ENCODE measurements around the gene LRWD1. TPM values are rescaled to one million over a fixed set of nuclear protein-coding genes. Genes with fewer than 3 reads are reported as not detected.
"Not testable (repeated sequence)": the region's sequence is repeated elsewhere in the genome, so short reads cannot be mapped to it uniquely, and the experiment has no call there.

LRWD1 gene
- total RNA-seq, 1 donor from 2014 or later = 27.1 TPM

DNA sequence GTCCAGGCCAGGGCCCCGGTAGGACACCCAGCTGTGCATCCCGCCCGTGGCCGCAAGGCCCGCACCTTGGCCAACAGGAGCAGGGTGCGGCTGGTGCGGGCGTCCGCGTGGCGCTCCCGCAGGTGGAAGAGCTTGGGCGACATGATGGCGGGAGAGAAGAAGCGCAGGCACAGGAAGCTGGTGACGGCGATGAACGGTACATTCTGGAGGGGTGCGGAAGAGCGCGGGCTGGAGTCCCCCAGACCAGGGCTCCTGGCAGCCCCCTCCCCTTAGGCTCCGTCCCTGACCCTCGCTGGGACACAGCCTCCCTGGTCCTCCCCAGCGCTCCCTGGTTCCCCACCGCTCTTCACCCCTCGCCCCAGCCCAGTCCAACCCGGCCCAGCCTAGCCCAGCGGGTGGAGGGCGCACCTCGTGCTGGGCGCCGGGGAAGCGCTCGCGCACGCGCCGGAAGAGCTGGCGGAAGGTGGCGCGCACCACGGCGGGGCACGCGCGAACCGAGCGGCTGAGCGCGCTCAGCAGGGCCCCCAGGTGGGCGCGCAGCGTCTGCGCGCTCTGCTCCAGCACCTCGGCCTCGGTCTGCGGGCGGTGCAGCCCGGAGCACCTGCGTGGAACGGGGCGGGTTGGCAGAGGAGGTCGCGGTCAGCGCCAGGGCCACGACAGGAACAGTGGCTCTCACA lies 29.8 kb downstream of the LRWD1 start:
- not testable (repeated sequence) for DNase-seq (ENCODE audit: low read depth, low spot score)

DNA sequence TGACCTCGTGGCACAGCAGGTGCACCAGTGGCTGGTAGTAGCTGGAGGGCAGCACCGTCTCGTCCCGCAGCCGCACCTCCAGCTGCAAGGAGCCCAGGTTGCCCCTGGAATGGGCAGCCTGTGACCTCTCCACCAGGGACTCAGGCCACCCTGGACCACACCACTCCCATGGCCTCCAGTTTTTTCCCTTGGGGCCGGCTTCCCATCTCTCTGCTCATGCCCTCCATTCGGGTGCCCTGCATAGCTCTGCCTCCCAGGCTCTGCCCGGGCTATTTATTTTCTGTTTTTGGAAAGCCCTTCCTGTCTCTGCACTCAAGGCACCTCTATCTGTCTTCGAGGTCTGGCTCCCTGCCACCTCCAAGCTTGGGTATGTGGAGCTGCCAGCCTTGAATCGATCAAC lies 32.1 kb downstream of the LRWD1 start:
- DNase-seq (ENCODE audit: low read depth, low spot score) = not testable (repeated sequence)

DNA sequence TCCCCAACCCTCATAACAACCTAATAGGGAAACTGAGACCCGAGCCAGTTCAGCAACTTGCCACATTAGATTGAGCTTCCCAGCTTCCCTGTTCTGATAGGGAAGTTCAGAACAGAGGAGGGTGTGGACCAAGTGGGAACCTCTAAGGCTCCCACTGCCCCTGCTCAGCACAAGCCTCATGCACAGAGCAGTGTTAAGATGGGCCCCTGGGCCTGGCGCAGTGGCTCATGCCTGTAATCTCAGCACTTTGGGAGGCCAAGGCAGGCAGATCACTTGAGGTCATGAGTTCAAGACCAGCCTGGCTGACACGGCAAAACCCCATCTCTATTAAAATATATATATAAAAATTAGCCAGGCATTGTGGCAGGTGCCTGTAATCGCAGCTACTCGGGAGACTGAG lies 32.5 kb downstream of the LRWD1 start:
- not testable (repeated sequence) for DNase-seq (ENCODE audit: low read depth, low spot score)

DNA sequence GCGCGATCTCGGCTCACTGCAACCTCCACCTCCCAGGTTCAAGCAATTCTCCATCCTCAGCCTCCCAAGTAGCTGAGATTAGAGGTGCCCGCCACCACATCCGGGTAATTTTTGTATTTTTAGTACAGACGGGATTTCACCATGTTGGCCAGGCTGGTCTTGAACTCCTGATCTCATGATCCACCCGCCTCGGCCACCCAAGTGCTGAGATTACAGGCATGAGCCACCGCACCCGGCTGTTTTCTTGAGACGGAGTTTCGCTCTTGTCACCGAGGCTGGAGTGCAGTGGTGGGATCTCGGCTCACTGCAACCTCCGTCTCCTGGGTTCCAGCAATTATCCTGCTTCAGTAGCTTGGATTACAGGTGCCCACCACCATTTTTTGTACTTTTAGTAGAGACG lies 33.5 kb downstream of the LRWD1 start:
- not testable (repeated sequence) for DNase-seq (ENCODE audit: low read depth, low spot score)

DNA sequence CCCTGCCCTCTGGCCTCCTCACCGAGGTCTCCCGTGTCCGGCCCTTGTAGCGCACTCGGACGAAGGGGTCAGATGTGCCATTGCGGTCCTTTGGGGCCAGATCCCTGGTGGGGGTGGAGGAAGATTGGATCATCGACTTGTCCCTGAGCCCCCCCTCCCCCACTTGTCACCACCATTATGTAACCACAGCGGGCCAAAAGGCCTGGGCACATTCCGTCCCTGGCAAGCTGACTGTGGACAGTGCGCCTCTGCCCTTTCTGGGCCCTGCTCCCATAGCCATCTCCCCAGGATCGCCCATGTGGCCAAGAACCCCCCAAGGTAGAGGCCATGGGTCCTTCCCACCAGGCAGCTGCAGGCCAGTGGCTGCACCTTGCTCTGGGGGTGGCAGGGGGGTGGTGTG lies 38.4 kb downstream of the LRWD1 start:
- not testable (repeated sequence) for DNase-seq (ENCODE audit: low read depth, low spot score)

DNA sequence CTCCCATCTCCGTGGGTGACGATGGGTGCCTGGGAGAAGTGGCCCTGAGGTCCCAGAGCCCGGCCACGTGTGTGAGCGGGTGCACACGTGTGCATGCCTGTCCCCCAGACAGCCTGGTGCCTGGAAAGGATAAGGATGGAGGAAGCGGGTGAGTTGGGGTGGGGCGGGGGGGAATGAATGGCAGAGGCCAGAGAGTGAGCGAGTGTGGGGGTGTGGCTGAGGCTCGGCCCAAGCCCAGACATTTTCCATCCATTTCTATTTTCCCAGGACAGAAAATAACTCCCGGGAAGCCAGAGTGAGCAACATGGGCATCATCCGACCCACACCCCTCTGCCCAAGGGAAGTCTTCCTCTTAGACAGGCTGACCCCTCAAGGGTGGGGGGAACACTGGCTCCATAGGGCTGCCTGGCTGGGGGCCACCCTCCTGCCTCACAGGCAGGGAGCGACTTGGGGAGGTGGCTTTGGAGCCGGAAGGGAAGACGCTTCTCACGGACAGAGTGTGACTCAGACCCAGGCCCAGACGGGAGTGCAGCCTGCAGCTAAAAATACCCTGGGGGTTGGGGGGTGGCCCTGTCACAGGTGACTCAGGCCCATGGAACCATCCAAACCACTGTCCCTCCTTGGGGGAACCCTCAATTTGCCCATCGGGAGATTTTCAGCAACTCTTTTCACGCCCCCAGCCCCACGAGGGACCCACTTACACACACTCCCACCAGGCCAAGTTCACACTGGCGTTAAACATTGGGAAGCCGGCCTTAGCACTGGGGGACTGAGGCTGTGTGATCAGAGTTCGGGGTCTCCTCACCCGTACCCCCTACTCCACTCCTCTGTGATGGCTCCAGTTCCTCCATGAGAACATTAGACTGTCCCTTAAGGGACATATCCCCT lies 40.8 kb downstream of the LRWD1 start:
- not testable (repeated sequence) for DNase-seq (ENCODE audit: low read depth, low spot score)

DNA sequence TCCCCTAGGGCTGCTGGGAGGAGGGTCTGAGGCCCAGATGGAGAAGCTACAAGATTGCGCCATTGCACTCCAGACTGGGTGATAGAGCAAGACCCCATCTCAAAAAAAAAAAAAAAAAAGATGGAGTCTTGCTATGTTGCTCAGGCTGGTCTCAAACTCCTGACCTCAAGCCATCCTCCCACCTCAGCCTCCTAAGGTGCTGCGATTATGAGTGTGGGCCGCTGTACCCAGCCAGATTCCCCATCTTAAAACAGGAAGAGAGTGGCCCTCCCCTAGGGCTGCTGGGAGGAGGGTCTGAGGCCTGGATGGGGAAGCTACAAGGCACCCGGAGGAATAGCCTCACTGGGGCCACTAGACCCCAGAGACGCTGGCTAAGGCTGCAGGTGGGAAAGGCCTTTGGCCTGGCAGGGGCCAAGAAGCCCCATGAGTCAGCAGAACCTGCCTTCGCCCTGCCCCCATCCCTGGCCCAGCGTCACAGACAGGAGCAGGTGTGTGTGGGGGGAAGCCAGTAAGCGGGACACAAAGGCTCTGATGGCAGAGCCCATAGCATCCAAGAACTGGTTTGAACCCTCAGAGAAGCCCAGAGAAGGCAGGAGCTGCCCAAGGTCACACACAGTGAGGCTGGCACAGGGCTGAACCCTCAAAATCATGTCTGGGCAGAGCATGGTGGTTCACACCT lies 42.8 kb downstream of the LRWD1 start:
- DNase-seq (ENCODE audit: low read depth, low spot score) = not testable (repeated sequence)

DNA sequence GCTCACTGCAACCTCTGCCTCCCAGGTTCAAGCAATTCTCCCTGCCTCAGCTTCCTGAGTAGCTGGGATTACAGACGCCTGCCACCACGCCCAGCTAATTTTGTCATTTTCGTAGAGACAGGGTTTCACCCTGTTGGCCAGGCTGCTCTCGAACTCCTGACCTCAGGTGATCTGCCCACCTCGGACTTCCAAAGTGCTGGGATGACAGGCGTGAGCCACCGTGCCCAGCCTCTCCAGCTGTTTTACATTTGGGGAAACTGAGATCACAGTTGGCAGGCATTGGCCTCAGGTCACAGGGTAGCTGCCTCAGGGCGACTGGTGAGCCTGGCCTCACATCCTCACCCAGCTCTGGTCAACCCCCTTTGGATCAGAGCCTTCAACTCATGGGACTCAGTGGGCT lies 45.8 kb downstream of the LRWD1 start:
- DNase-seq (ENCODE audit: low read depth, low spot score) = not testable (repeated sequence)

DNA sequence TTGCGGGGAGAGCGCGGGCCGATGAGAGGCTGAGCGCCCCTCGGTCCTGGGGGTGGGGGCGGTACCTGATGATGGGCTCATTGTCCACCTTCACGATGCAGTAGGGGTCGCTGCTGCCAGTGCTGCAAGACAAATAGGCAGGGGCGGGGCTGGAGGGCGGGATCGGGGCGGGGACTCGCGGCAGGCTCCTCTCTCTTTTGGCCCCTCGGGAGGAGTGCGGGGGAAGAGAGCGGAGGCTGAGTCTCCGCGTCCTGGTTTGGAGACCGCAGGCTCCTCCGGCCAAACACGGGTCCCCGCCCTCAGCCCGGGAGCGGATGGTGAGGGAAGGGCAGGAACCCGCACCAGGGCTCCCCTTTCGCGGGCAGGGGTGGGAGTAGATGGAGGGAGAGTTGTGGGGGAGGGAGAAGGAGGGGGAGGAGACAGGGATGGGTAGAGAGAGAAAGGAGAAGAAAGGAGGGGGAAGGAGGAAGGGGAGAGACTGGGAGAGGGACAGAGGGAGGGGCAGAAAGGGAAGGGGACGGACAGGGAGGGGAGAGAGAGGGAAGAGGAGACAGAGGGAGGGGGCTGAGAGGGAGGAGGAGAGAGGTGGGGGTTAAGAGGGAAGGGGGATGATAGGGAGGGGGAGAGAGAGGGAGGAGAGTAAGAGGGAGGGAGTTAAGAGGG lies 47.2 kb downstream of the LRWD1 start:
- not testable (repeated sequence) for DNase-seq (ENCODE audit: low read depth, low spot score)

DNA sequence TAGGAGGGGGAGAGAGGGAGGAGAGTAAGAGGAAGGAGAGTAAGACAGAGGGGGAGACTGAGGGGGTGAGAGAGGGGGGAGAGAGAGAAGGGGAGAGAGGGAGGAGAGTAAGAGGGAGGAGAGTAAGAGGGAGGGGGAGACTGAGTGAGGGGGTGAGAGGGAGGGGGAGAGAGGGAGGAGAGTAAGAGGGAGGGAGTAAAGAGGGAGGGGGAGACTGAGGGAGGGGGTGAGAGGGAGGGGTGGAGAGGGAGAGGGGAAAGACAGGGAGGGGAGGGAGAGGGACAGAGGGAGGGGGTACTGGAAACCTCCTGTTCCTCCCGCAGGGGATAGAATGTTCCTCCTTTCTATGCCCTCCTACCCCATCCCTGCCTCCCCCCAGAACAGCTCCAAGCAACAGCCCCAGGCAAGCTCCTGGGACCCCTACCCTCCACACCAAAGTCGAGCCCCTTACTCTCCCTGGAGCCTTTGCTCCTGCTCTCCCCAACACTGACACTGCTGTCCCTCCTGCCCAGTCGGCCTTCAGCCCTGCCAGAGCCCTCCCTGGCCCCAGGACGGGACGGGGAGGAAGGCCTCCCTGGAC lies 47.9 kb downstream of the LRWD1 start:
- DNase-seq (ENCODE audit: low read depth, low spot score) = peak; percentile 26

DNA sequence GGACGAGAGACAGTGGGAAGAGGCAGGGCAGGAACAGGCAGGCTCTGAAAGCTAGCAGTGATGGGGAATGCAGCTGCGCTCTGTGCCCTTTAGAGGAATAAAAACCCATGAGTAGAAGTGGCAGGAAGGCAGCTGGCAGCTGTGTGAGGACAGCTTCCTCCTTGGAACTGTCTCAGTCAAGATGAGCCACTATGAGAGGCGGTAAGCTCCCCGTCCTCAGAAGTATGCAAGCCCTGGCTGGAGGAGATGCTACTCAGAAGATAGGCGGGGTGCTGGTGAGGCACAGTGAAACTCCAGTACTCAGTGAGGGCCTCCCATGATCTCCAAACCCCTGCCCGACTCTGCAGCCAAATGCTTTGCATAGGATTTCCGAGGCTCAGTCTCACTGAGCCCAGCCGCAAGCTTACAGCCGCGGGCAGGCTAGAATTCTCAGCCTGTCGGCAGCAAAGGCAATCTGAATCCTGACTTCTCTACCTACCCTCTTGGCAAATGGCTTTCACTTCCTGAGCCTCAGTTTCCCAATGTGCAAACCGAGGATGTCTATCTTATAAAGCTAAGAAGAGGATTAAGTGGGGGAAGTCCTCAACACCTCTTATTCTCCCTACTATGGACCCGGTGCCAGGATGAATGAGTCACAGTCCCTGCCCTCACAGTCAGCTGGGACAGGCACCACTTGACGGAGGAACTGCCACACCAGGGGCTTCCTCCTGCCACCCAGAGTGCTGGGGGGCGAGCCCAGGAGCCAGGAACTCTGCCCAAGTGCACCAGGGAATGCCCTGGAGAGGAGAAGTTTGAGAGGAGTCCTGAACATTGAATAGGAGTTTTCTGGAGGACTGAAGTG lies 50.3 kb downstream of the LRWD1 start:
- DNase-seq (ENCODE audit: low read depth, low spot score) = not testable (repeated sequence)

DNA sequence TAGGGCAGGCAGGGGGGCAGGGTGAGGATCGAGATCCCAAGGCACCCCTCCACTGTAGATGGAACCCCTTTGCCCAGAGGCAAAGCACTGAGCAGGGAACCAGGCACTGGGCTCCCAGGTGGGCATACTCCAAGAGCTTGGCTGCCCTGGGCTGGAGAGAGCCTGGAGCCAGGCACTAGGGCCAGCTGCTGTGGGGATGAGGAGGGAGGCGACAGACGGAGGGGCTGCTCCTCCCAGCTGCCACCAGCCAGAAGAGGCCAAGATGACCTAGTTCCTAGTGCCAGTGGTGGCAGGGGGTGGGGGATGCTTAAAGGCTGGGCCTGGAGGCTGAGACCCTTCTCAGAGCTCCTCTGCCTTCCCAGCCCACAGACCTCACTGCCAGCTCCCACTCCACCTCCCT lies 51.1 kb downstream of the LRWD1 start:
- DNase-seq (ENCODE audit: low read depth, low spot score) = not testable (repeated sequence)

DNA sequence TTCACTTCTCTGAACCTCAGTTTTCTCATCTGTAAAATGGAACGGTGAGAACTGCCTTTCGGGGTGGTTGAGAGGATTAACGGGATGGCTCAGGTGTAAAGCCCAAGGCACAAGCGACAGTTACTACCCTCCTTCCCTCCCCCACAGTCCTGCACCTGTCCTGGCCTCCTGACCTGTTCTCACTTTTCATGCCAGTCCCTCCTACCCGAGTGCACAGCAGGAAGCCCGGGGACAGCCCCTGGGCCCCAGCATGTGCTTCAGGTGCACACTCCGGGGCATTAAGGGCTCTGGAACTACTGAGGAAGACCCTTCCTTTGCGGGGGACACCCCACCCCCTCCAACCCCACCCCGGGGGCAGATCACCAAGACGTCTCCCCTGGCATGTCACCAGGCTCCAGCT lies 52.2 kb downstream of the LRWD1 start:
- not testable (repeated sequence) for DNase-seq (ENCODE audit: low read depth, low spot score)

DNA sequence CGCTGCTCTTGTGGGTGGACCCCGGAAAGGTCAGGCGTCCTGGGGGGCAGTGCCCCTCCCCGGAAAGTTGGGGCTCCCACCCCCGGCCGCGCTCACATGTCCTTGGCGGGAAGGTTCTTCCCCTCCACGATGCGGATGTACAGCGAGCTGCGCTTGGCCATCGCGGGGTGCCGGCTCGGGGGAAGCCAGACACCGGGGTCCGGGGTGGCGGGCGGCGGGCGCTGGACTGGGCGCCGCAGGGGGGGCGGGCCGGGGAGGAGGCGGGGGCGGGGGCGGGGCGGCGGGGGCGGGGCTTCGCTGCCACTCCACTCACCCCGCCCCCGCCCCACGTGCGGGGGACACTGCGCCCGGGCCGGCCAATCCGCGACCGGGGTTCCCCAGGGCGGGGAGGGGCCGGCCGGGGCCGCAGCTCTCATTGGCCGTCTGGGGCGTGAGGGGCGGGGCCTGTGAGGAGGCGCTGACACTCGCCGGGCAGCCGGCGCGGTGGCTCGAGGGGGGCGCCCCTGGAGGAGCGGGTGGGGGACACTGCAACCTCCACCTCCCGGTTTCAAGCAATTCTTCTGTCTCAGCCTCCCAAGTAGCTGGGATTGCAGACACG lies 52.9 kb downstream of the LRWD1 start, which contains the start of gene RASA4B:
Gene RASA4B (minus strand): TSS at position 228 of the 598 bp plus-strand sequence. CDS start 67 bp downstream, at position 161.
- DNase-seq (ENCODE audit: low read depth, low spot score) = not testable (repeated sequence)

DNA sequence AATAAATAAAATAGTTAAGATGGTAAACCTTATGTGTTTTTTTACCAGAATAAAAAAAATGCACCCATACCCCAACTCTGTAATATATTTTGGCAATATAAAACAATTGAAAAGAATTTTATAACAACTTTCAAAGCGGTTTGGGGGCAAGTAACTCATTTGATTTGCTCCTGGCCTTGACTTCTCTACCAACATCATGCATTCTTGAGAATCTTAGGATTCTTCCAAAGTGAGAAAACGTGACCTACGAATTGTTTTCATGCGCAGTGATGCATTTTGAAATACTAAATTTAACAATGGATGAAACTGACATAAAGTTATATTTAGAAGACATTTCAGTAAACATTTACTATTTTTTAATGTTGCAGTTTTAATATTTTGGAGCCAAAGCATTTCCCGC lies 56.0 kb downstream of the LRWD1 start:
- DNase-seq (ENCODE audit: low read depth, low spot score) = not testable (repeated sequence)

All from pulmonary artery endothelial cell (primary cell).